ENCODE measurements around the gene MRGPRG. TPM values are rescaled to one million over a fixed set of nuclear protein-coding genes. Genes with fewer than 3 reads are reported as not detected.

Gene MRGPRG
- total RNA-seq, 1 donor from 2014 or later: not detected

DNA sequence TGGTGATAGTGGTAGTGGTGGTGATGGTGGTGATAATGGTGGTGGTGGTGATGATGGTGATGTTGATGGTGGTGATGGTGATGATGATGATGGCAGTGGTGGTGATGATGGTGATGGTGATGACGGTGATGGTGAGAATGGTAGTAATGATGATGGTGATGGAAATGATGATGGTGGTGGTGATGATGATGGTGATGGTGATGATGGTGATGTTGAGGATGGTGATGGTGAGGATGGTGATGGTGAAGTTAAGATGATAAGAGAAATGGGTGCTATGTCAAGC is 11.8 kb downstream of the MRGPRG start:
- intact Hi-C loops (cut with DNase I): no loop called here
- TF ChIP-seq, protein P1, sequence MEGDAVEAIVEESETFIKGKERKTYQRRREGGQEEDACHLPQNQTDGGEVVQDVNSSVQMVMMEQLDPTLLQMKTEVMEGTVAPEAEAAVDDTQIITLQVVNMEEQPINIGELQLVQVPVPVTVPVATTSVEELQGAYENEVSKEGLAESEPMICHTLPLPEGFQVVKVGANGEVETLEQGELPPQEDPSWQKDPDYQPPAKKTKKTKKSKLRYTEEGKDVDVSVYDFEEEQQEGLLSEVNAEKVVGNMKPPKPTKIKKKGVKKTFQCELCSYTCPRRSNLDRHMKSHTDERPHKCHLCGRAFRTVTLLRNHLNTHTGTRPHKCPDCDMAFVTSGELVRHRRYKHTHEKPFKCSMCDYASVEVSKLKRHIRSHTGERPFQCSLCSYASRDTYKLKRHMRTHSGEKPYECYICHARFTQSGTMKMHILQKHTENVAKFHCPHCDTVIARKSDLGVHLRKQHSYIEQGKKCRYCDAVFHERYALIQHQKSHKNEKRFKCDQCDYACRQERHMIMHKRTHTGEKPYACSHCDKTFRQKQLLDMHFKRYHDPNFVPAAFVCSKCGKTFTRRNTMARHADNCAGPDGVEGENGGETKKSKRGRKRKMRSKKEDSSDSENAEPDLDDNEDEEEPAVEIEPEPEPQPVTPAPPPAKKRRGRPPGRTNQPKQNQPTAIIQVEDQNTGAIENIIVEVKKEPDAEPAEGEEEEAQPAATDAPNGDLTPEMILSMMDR (IDR thresholded peaks at IDR 0.05): no peak
- no peaks in the 10 kb centered on the region for H3K9me3 ChIP-seq
- H3K27ac ChIP-seq: no peak overlapping the region
- no peak overlapping the region for H3K4me3 ChIP-seq
- H3K27me3 ChIP-seq: no peaks in the 10 kb centered on the region
- H3K36me3 ChIP-seq: no peaks in the 10 kb centered on the region
- DNase-seq (ENCODE audit: low spot score in 2 of 2): no peak
- peaks cover 3 to 17% of the 10 kb centered on the region in 2 donors for H3K4me1 ChIP-seq

DNA sequence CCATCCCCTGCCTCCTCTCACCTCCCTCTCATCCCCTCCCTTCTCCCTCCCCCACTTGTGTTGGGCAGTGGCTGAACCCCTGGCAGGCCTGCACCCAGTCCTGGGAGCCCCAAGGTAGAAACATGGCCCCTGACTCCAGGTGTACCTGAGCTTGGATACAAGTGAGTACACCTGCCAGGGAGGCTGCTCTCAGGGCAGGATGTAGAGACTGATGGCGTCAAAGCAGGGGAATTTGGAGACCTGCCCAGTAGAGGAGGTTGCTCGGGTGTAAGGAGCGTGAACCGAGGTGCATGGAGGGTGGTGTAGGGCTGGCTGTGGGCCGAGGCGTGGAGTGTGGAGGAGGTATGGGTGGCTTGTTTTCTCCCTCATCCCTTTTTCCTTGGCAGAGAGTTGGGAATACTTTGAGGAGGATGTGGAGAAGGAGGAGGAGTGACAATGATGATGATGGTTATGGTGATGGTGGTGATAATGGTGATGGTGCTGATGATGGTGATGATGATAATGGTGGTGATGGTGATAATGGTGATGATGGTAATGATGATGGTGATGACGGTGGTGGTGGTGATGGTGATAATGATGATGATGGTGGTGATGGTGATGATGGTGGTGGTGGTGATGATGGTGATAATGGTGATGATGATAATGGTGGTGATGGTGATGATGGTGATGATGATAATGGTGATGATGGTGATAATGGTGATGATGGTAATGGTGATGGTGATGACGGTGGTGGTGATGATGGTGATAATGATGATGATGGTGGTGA is 12.3 kb downstream of the MRGPRG start:
- no peaks in the 10 kb centered on the region for H3K36me3 ChIP-seq
- intact Hi-C loops (cut with DNase I): no loop called here
- H3K27me3 ChIP-seq: no peaks in the 10 kb centered on the region
- TF ChIP-seq, protein P1 (IDR thresholded peaks at IDR 0.05): no peak
- no peaks in the 10 kb centered on the region for H3K9me3 ChIP-seq
- H3K4me1 ChIP-seq: peaks cover 3 to 17% of the 10 kb centered on the region in 2 donors
- H3K27ac ChIP-seq: no peak overlapping the region
- no peak for DNase-seq (ENCODE audit: low spot score in 2 of 2)
- no peak overlapping the region for H3K4me3 ChIP-seq

DNA sequence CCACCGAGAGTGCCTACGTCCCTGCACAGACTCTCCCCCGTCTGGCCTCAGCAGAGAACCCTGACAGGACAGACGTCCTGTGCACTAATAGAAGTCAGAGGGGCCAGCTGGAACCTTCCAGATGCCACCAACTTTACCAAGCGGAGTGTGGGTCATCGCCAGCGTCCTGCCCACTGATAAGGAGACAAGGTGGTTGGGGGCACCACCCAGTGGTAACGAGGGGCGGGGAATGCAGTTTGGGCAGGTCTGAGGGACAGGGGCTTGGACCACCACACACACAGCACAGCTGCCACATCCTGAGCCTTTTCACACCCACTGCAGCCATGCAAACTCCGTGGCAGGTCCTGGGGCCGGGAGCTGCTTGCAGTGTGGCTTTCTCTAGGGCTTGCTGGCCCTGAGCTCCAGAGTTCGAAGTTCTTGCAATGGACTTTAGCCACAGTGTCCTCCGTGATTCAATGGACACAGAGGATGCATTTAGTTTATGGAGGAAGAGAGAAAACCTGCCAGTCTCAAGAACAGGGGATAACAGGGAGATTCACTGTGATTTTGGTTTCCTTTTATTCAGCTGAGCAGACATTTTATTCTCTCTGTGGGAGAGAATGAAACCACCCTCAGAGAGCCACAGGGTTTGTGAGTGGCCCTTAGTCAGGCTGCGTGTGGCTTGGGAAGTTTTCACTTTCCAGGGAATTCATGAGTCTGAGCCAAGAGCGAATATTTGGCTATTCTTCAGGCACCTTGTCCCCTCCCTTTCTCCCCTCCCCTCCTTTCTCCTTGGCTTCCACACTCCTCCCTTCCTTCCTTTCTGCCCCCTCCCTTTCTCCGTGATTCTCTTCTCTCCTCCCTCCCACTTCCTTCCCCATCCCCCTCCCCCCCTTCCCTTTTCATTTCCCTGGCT is 13.1 kb downstream of the MRGPRG start:
- no peak for DNase-seq (ENCODE audit: low spot score in 2 of 2)

DNA sequence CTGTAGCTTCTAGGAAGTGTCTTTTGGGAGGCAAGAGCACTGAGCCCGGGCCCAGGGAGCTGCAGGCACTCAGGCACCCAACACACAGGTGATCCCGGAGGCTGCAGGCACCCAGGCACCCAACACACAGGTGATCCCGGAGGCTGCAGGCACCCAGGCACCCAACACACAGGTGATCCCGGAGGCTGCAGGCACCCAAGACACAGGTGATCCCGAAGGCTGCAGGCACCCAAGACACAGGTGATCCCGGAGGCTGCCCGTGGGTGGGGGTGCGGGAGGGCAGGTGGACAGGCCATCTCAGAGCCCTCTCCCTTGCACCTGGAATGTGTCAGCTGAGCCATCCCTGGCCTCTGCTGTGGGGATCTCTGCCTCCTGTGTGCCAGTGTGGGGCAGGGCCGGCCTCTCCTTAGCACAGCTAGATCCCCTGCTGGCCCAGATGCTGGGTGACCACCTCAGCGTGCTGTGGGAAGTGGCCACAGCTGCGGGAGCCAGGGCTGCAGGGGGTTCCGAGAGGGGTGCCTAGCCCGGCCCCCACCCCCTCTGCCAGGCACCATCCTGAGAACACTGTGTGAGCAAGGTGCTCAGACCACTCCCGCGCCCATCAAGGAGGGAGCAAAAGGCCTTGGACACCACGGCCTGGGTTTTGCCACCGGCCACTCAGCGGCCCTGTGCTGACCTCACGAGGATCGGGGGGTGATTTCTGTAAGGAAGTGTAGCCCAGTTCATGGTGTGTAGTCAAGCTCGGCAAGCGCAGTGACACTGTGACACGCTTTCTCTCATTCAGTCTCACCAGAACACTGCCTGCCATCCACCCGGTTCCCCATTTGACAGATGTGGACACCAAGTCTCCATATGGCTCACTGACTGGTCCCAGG is 14.2 kb downstream of the MRGPRG start:
- Histone ChIP-seq H3K4me3 (no peak overlapping the region), H3K9me3 (no peaks in the 10 kb centered on the region), H3K27ac (no peak overlapping the region), H3K27me3 (peaks cover 5% of the 10 kb centered on the region), H3K36me3 (no peaks in the 10 kb centered on the region), H3K4me1 (peaks cover 3 to 17% of the 10 kb centered on the region in 2 donors)
- no peak for DNase-seq (ENCODE audit: low spot score in 2 of 2)
- TF ChIP-seq, protein P1 (IDR thresholded peaks at IDR 0.05): no peak
- intact Hi-C loops (cut with DNase I): no loop called here

More for the DNA sequence above, 13.1 kb downstream of the MRGPRG start:
- Histone ChIP-seq H3K4me1 (peaks cover 3 to 17% of the 10 kb centered on the region in 2 donors), H3K27me3 (no peaks in the 10 kb centered on the region), H3K4me3 (peak overlapping the region in 1 of 2 donors; percentile 10), H3K9me3 (no peaks in the 10 kb centered on the region), H3K27ac (no peak overlapping the region), H3K36me3 (no peaks in the 10 kb centered on the region)
- TF ChIP-seq, protein P1 (IDR thresholded peaks at IDR 0.05): no peak
- intact Hi-C loops (cut with DNase I): no loop called here

DNA sequence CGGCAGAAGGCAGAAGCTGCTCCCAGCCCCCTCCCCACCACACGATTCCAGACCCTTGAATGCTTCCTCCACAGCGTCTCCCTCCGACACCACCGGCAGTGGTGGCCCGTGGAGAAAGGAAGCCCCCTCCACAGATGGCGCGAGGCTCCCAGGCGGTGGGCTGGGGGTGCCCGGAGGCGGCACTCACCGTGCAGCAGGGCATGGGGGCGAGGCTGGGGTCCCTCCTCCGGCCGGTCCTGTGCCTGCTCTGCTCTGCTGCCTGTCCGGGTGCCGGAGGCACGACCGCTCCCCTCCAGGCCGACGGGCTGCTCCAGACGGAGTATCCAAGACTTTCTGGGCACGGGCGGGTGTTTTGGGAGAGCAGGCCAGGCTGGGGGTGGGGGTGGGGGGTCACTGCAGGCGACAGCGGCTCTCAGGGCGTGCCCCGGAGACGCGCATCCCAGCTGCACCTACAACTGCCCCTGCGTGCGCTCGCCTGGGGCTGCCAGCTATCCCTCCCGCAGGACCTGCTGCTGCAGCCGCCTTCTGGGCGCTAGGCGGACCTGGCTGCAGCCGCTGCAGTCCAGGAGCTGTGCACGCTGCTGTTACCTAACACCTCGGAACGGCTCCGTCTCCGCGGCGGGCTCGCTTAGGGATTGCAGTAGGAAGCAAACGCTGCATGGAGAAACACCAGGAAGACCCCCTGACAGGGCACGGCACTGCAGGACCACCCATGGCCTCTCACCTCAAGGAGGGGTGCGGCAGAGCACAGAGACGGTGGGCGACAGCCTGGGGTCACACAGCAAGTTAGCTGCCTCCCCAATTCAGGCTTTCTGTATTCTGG is 15.2 kb downstream of the MRGPRG start:
- Histone ChIP-seq H3K27me3 (peaks cover 5% of the 10 kb centered on the region), H3K4me3 (peak overlapping the region in 1 of 2 donors; percentile 19), H3K9me3 (no peaks in the 10 kb centered on the region), H3K4me1 (peaks cover 3 to 17% of the 10 kb centered on the region in 2 donors), H3K27ac (no peak overlapping the region), H3K36me3 (no peaks in the 10 kb centered on the region)
- no peak for DNase-seq (ENCODE audit: low spot score in 2 of 2)
- intact Hi-C loops (cut with DNase I): no loop called here
- TF ChIP-seq, protein P1 (IDR thresholded peaks at IDR 0.05): no peak

Measured in ascending aorta (tissue), 2 donors.